Natural killer cell (primary cell): Measurements from ENCODE around the gene GINM1. TPM values are rescaled to one million over a fixed set of nuclear protein-coding genes. Genes with fewer than 3 reads are reported as not detected.
A peak's percentile ranks its signal among the peaks of the same experiment; 100 is the strongest.

Source experiments
- ATAC-seq, 3 donors: fragments of 150-1000 bp in 2 of 3; fragments of 200-7000 bp in 1 of 3; cut with Tn5 transposase; 1 replicate in 1 of 3; 2 replicates in 2 of 3; pipeline ENCODE4 v1.10.0; 2021; ENCODE audit warnings: mild to moderate bottlenecking in 2 of 3, moderate library complexity in 2 of 3
- DNase-seq, 2 donors: peaks; one replicate each; pipeline versions ENCODE4 v3.0.0 to v3.0.0-alpha.2; 2013 to 2021; ENCODE audit warnings: mixed read lengths in 1 of 2
- H3K27ac ChIP-seq: one replicate; pipeline ENCODE4 v1.5.1; 2013; ENCODE audit warnings: mild to moderate bottlenecking, low read length
- H3K27me3 ChIP-seq: one replicate; pipeline ENCODE4 v1.6.1; 2013; ENCODE audit warnings: low read length; ENCODE audit not compliant: control insufficient read depth, insufficient read depth
- H3K36me3 ChIP-seq: one replicate; pipeline ENCODE4 v1.6.1; 2013; ENCODE audit warnings: low read length; ENCODE audit not compliant: control insufficient read depth, insufficient read depth
- H3K4me1 ChIP-seq: one replicate; pipeline ENCODE4 v1.6.1; 2013; ENCODE audit warnings: low read length; ENCODE audit not compliant: control insufficient read depth, insufficient read depth
- H3K4me3 ChIP-seq: one replicate; pipeline ENCODE4 v1.5.1; 2013; ENCODE audit warnings: low read length
- H3K9me3 ChIP-seq: one replicate; pipeline ENCODE4 v1.6.1; 2013; ENCODE audit warnings: low read length; ENCODE audit not compliant: control insufficient read depth, insufficient read depth
- H3K27ac Mint-ChIP-seq, 2 donors: one replicate each; pipeline ENCODE4 v1.8.0; 2022; ENCODE audit warnings: mild to moderate bottlenecking in 2 of 2, mixed read lengths in 2 of 2, moderate library complexity in 1 of 2
- H3K27me3 Mint-ChIP-seq, 2 donors: one replicate each; pipeline ENCODE4 v1.8.0; 2022; ENCODE audit warnings: low read depth in 2 of 2, mixed read lengths in 2 of 2
- H3K36me3 Mint-ChIP-seq: one replicate; pipeline ENCODE4 v1.8.0; 2022; ENCODE audit warnings: mixed read lengths
- H3K4me1 Mint-ChIP-seq, 2 donors: one replicate each; pipeline ENCODE4 v1.8.0; 2022; ENCODE audit warnings: mixed read lengths in 2 of 2
- H3K4me3 Mint-ChIP-seq: one replicate; pipeline ENCODE4 v1.8.0; 2022; ENCODE audit warnings: mild to moderate bottlenecking, moderate library complexity, mixed read lengths
- H3K9me3 Mint-ChIP-seq, 2 donors: one replicate each; pipeline ENCODE4 v1.8.0; 2022; ENCODE audit warnings: mixed read lengths in 2 of 2
- CTCF ChIP-seq: fragments of 200-600 bp; IDR thresholded peaks from one replicate; pipeline ENCODE4 v1.8.0; 2022; ENCODE audit warnings: antibody characterized with exemption
- WGBS: methylation state at CpG from one replicate; pipeline ENCODE4 v1.1.7; 2013; ENCODE audit warnings: missing lambda C conversion rate; ENCODE audit not compliant: insufficient coverage; 5-methylcytosine and 5-hydroxymethylcytosine counted together
- intact Hi-C: fragments of 100-400 bp; cut with micrococcal nuclease; formaldehyde crosslinking; loops from one replicate; pipeline ENCODE4 v1.14.2; 2022
- total RNA-seq, 4 donors: library from RNA; stranded (reverse); fragments of 120-200 nt in 1 of 4; gene quantifications; one replicate each; pipeline versions ENCODE4 v1.2.3 to v1.2.4, GENCODE V29; 2013 to 2022

Gene GINM1
- total RNA-seq, 3 donors from 2014 or later (not counting 1 experiment from before 2014, with no cell fraction given): 19.0 to 25.9 (median 21.6) TPM

DNA sequence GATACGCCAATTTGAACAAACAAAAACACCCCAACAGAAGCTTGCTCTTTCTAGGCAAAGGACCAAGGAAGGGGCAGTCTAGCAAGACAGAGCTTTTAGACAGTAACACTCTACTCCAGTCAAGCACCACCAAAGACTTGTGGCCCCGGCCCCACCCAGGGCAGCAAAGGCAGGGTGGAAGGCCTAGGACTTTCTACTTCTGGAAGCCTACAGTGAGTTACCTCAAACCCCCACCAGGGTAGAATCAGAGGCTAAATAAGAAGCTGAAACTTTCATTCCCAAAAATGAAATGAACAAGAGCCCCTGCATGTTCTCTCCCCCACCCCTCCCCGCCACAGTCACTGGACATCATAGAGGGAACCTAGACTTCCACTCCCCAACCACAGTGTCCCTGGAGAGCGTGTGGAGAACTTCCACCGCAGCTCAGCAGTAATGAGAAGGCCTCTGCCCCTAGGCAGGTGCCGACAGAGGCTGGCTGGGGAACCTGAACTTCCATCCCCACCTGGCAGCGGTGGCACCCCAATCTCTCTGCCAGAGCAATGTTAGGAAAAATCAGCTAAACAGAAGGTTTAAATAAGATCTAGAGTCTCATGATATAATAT, 42.3 kb downstream of the GINM1 start:
- Mint-ChIP-seq H3K36me3 (peaks cover 5% of the 10 kb centered on the region), H3K9me3 (no peaks in the 10 kb centered on the region), H3K4me3 (no peak overlapping the region), H3K4me1 (peaks cover 5 to 7% of the 10 kb centered on the region in 2 donors), H3K27me3 (no peaks in the 10 kb centered on the region), H3K27ac (no peak overlapping the region)
- Histone ChIP-seq H3K36me3 (peaks cover 6% of the 10 kb centered on the region), H3K27ac (no peak overlapping the region), H3K27me3 (no peaks in the 10 kb centered on the region), H3K9me3 (no peaks in the 10 kb centered on the region), H3K4me3 (no peak overlapping the region), H3K4me1 (no peaks in the 10 kb centered on the region)
- 85% methylated on average over 7 of the region's 7 CpGs for WGBS
- DNase-seq (no peak), ATAC-seq (no peak)
- TF ChIP-seq CTCF: no peak
- intact Hi-C loops: no loop called here

- 91% methylated on average over 4 of the region's 4 CpGs for WGBS
- H3K4me3 Mint-ChIP-seq: no peak overlapping the region
- H3K9me3 Mint-ChIP-seq: no peaks in the 10 kb centered on the region
- Histone ChIP-seq H3K4me1 (no peaks in the 10 kb centered on the region), H3K27ac (no peak overlapping the region), H3K36me3 (peaks cover 10% of the 10 kb centered on the region), H3K9me3 (no peaks in the 10 kb centered on the region), H3K27me3 (no peaks in the 10 kb centered on the region), H3K4me3 (no peak overlapping the region)
- ATAC-seq (no peak), DNase-seq (no peak)
- no peak for TF ChIP-seq CTCF
- no peak overlapping the region for H3K27ac Mint-ChIP-seq
- H3K36me3 Mint-ChIP-seq: peaks cover 14% of the 10 kb centered on the region
- no peaks in the 10 kb centered on the region for H3K27me3 Mint-ChIP-seq
- peaks cover 7 to 14% of the 10 kb centered on the region in 2 donors for H3K4me1 Mint-ChIP-seq
- intact Hi-C loops: no loop called here
These were observed 48.2 kb downstream of the GINM1 start for GRCh38 chr6:149614337-149614736.

- H3K27me3 ChIP-seq: no peaks in the 10 kb centered on the region
- H3K4me3 ChIP-seq: no peak overlapping the region
- intact Hi-C loops: no loop called here
- H3K4me1 ChIP-seq: no peaks in the 10 kb centered on the region
- no peak for TF ChIP-seq CTCF
- no peaks in the 10 kb centered on the region for H3K27me3 Mint-ChIP-seq
- H3K4me1 Mint-ChIP-seq: peaks cover 7 to 16% of the 10 kb centered on the region in 2 donors
- ATAC-seq (no peak), DNase-seq (no peak)
- H3K9me3 ChIP-seq: no peaks in the 10 kb centered on the region
- peak overlapping the region in 1 of 2 donors; percentile 18 for H3K27ac Mint-ChIP-seq
- H3K36me3 ChIP-seq: peaks cover 16% of the 10 kb centered on the region
- H3K4me3 Mint-ChIP-seq: no peak overlapping the region
- no peaks in the 10 kb centered on the region for H3K9me3 Mint-ChIP-seq
- H3K27ac ChIP-seq: no peak overlapping the region
- H3K36me3 Mint-ChIP-seq: peaks cover 14% of the 10 kb centered on the region
- WGBS: 86% methylated on average over 2 of the region's 5 CpGs
These were observed 49.6 kb downstream of the GINM1 start for GRCh38 chr6:149615805-149616204.

- DNase-seq: no peak
- Mint-ChIP-seq H3K36me3 (peaks cover 12% of the 10 kb centered on the region), H3K4me3 (no peak overlapping the region), H3K4me1 (peaks cover 5 to 11% of the 10 kb centered on the region in 2 donors), H3K9me3 (no peaks in the 10 kb centered on the region), H3K27ac (peak overlapping the region; percentile 28 to 59), H3K27me3 (no peaks in the 10 kb centered on the region)
- Histone ChIP-seq H3K4me3 (no peak overlapping the region), H3K36me3 (peaks cover 14% of the 10 kb centered on the region), H3K27me3 (no peaks in the 10 kb centered on the region), H3K4me1 (no peaks in the 10 kb centered on the region), H3K27ac (no peak overlapping the region), H3K9me3 (no peaks in the 10 kb centered on the region)
- no peak for ATAC-seq
- TF ChIP-seq CTCF: no peak
- intact Hi-C loops: no loop called here
These were observed 61.5 kb downstream of the GINM1 start for GRCh38 chr6:149627672-149628071.
